ENCODE measurements around the gene SZT2.

Gene SZT2

DNA sequence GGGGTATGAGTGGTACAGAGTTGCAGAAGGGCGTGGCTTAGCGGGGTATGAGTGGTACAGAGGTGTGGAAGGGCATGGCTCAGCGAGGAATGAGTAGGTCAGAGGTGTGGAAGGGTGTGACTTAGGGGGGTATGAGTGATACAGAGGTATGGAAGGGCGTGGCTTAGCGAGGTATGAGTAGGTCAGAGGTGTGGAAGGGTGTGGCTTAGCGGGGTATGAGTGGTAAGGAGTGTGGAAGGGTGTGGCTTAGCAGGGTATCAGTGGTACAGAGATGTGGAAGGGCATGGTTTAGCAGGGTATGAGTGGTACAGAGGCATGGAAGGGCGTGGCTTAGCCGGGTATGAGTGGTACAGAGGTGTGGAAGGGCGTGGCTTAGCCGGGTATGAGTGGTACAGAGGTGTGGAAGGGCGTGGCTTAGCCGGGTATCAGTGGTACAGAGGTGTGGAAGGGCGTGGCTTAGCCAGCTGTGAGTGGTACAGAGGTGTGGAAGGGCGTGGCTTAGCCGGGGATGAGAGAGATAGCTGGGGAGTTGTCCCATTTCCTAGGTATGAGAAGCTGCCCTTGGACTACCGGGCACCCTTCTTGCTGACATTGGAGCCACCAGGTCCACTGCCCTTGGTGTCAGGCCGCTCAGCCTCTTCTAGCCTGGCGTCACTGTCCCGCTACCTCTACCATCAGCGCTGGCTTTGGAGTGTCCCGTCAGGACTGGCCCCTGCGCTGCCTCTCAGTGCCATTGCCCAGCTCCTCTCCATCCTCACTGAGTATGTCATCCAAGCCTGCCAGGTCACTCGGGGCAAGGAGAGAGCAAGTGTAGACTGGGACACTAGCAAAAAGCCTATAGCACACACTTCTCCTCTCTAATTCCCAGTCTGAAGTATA lies 34.2 kb downstream of the SZT2 start:
- no peak for DNase-seq

DNA sequence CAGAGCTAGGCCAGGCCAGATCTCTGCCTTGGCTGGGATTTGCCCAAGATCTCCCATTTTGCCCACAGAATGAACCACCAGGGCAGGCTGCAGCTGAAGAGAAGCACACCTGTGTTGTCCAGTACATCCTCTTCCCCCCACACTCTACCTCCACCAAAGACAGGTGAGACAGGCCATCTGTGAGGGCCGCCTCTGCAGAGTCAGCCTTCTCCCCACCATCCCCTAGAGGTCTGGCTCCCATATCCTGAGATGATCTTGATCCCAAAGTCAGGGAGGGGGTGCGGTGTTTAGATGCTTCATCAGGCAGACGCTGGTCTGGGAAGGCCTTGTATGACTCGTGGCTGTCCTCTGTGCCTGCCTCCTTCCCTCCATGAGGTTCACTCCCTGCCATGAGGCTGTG lies 35.3 kb downstream of the SZT2 start:
- H3K56ac ChIP-seq (ENCODE audit: low read length) = no peak overlapping the region
- no CpG with 5 or more reads among the region's 4 CpGs for WGBS (ENCODE audit: extremely low coverage, insufficient coverage, low lambda C conversion rate)
- no peak overlapping the region for H3K4me2 ChIP-seq (ENCODE audit: low read length)
- no peak overlapping the region for H3K4ac ChIP-seq (ENCODE audit: low read depth, low read length)
- H3K27me3 ChIP-seq (ENCODE audit: insufficient read depth, low read length, poor library complexity) = no peaks in the 10 kb centered on the region
- no peak overlapping the region for H2BK5ac ChIP-seq (ENCODE audit: low read length)
- no peak for DNase-seq
- no peak overlapping the region for H3K9ac ChIP-seq (ENCODE audit: low read length)
- H3K27ac ChIP-seq (ENCODE audit: low read depth, low read length) = no peak overlapping the region
- no peak overlapping the region for H3K18ac ChIP-seq (ENCODE audit: low read length)
- H3K4me1 ChIP-seq (ENCODE audit: control insufficient read depth, low read depth, low read length) = no peaks in the 10 kb centered on the region
- H2BK120ac ChIP-seq (ENCODE audit: low read depth, low read length) = no peak overlapping the region
- peaks cover 21% of the 10 kb centered on the region for H3K36me3 ChIP-seq (ENCODE audit: control insufficient read depth, insufficient read depth, low read length)
- no peak overlapping the region for H2BK15ac ChIP-seq (replicated peaks; ENCODE audit: low read depth)
- no peaks in the 10 kb centered on the region for H3K79me2 ChIP-seq (ENCODE audit: control insufficient read depth, insufficient read depth, low read length)
- H4K5ac ChIP-seq (ENCODE audit: low read length) = no peak overlapping the region
- H4K8ac ChIP-seq (ENCODE audit: low read depth, low read length) = no peak overlapping the region
- no peaks in the 10 kb centered on the region for H3K79me1 ChIP-seq (ENCODE audit: low read length)
- no peak overlapping the region for H3K4me3 ChIP-seq (ENCODE audit: low read length)
- H3K23ac ChIP-seq (ENCODE audit: low read length) = no peak overlapping the region
- no peak overlapping the region for H2AK5ac ChIP-seq (ENCODE audit: low read length)

More for the DNA sequence above, 34.2 kb downstream of the SZT2 start:
- Histone ChIP-seq H3K18ac (ENCODE audit: low read length) (no peak overlapping the region), H3K79me1 (ENCODE audit: low read length) (no peaks in the 10 kb centered on the region), H2BK5ac (ENCODE audit: low read length) (no peak overlapping the region), H3K4me2 (ENCODE audit: low read length) (no peak overlapping the region), H3K79me2 (ENCODE audit: control insufficient read depth, insufficient read depth, low read length) (no peaks in the 10 kb centered on the region), H3K27ac (ENCODE audit: low read depth, low read length) (no peak overlapping the region), H3K56ac (ENCODE audit: low read length) (no peak overlapping the region), H3K4ac (ENCODE audit: low read depth, low read length) (no peak overlapping the region), H3K27me3 (ENCODE audit: insufficient read depth, low read length, poor library complexity) (no peaks in the 10 kb centered on the region), H4K8ac (ENCODE audit: low read depth, low read length) (no peak overlapping the region), H3K23ac (ENCODE audit: low read length) (no peak overlapping the region), H2BK120ac (ENCODE audit: low read depth, low read length) (no peak overlapping the region), H3K4me1 (ENCODE audit: control insufficient read depth, low read depth, low read length) (no peaks in the 10 kb centered on the region), H2BK15ac (replicated peaks; ENCODE audit: low read depth) (no peak overlapping the region), H2AK5ac (ENCODE audit: low read length) (no peak overlapping the region), H3K4me3 (ENCODE audit: low read length) (no peak overlapping the region), H3K9ac (ENCODE audit: low read length) (no peak overlapping the region), H3K36me3 (ENCODE audit: control insufficient read depth, insufficient read depth, low read length) (peaks cover 22% of the 10 kb centered on the region), H4K5ac (ENCODE audit: low read length) (no peak overlapping the region)
- no CpG with 5 or more reads among the region's 23 CpGs for WGBS (ENCODE audit: extremely low coverage, insufficient coverage, low lambda C conversion rate)

DNA sequence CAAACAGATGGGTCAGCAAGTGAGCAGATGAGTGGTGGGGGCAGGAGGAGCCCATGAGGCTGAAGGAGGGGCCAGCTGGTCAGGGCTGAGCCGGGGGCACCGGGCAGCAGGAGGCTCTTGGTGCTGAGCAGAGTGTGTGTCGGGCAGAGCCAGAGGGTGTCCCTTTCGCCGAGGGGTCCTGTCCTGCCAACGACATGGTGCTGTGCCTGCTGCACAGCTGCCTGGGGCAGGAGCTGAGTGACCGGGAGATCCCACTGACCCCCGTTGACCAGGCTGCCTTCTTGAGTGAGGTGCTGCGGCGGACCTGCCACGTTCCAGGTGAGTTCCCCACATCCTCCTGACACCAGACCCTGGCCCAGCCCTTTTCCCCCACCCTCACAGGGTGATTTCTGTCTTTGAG lies 36.5 kb downstream of the SZT2 start:
- Histone ChIP-seq H3K18ac (ENCODE audit: low read length) (no peak overlapping the region), H2BK15ac (replicated peaks; ENCODE audit: low read depth) (no peak overlapping the region), H3K4me2 (ENCODE audit: low read length) (no peak overlapping the region), H3K4me3 (ENCODE audit: low read length) (no peak overlapping the region), H3K79me1 (ENCODE audit: low read length) (no peaks in the 10 kb centered on the region), H3K4ac (ENCODE audit: low read depth, low read length) (no peak overlapping the region), H2BK120ac (ENCODE audit: low read depth, low read length) (no peak overlapping the region), H4K8ac (ENCODE audit: low read depth, low read length) (no peak overlapping the region), H3K9ac (ENCODE audit: low read length) (no peak overlapping the region), H3K23ac (ENCODE audit: low read length) (no peak overlapping the region), H4K5ac (ENCODE audit: low read length) (no peak overlapping the region), H3K56ac (ENCODE audit: low read length) (no peak overlapping the region), H2BK5ac (ENCODE audit: low read length) (no peak overlapping the region), H3K27me3 (ENCODE audit: insufficient read depth, low read length, poor library complexity) (no peaks in the 10 kb centered on the region), H3K36me3 (ENCODE audit: control insufficient read depth, insufficient read depth, low read length) (peaks cover 16% of the 10 kb centered on the region), H3K4me1 (ENCODE audit: control insufficient read depth, low read depth, low read length) (no peaks in the 10 kb centered on the region), H2AK5ac (ENCODE audit: low read length) (no peak overlapping the region), H3K79me2 (ENCODE audit: control insufficient read depth, insufficient read depth, low read length) (no peaks in the 10 kb centered on the region), H3K27ac (ENCODE audit: low read depth, low read length) (no peak overlapping the region)
- no peak for DNase-seq
- no CpG with 5 or more reads among the region's 11 CpGs for WGBS (ENCODE audit: extremely low coverage, insufficient coverage, low lambda C conversion rate)

DNA sequence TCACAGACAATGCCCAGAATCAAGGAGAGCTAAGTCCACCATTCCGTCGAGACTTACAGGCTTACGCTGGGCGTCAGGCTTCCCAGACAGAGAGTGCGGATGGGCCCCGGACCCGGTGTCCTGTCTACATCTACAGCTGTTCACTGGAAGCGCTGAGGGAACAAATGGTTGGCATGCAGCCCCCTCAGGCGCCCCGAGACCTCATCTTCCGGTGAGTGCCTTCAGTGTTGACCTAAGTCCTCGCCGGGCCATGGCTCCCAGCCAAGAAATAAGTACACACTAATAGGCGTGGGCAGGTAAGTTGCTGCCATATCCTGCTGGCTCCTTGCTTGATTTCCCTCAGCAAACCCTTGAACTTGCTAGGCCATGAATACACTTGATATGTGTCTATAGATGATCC lies 37.8 kb downstream of the SZT2 start:
- no peak overlapping the region for H3K4me2 ChIP-seq (ENCODE audit: low read length)
- no peak overlapping the region for H4K8ac ChIP-seq (ENCODE audit: low read depth, low read length)
- no peak overlapping the region for H2BK15ac ChIP-seq (replicated peaks; ENCODE audit: low read depth)
- H3K18ac ChIP-seq (ENCODE audit: low read length) = no peak overlapping the region
- no peak for DNase-seq
- H2BK5ac ChIP-seq (ENCODE audit: low read length) = no peak overlapping the region
- H3K4me1 ChIP-seq (ENCODE audit: control insufficient read depth, low read depth, low read length) = no peaks in the 10 kb centered on the region
- H3K4ac ChIP-seq (ENCODE audit: low read depth, low read length) = no peak overlapping the region
- no peak overlapping the region for H4K5ac ChIP-seq (ENCODE audit: low read length)
- no peak overlapping the region for H2BK120ac ChIP-seq (ENCODE audit: low read depth, low read length)
- H3K79me2 ChIP-seq (ENCODE audit: control insufficient read depth, insufficient read depth, low read length) = no peaks in the 10 kb centered on the region
- H3K36me3 ChIP-seq (ENCODE audit: control insufficient read depth, insufficient read depth, low read length) = peaks cover 15% of the 10 kb centered on the region
- H3K56ac ChIP-seq (ENCODE audit: low read length) = no peak overlapping the region
- WGBS (ENCODE audit: extremely low coverage, insufficient coverage, low lambda C conversion rate) = no CpG with 5 or more reads among the region's 14 CpGs
- H3K27me3 ChIP-seq (ENCODE audit: insufficient read depth, low read length, poor library complexity) = no peaks in the 10 kb centered on the region
- H3K4me3 ChIP-seq (ENCODE audit: low read length) = no peak overlapping the region
- H3K79me1 ChIP-seq (ENCODE audit: low read length) = no peaks in the 10 kb centered on the region
- H3K23ac ChIP-seq (ENCODE audit: low read length) = no peak overlapping the region
- no peak overlapping the region for H3K9ac ChIP-seq (ENCODE audit: low read length)
- no peak overlapping the region for H2AK5ac ChIP-seq (ENCODE audit: low read length)
- H3K27ac ChIP-seq (ENCODE audit: low read depth, low read length) = no peak overlapping the region

DNA sequence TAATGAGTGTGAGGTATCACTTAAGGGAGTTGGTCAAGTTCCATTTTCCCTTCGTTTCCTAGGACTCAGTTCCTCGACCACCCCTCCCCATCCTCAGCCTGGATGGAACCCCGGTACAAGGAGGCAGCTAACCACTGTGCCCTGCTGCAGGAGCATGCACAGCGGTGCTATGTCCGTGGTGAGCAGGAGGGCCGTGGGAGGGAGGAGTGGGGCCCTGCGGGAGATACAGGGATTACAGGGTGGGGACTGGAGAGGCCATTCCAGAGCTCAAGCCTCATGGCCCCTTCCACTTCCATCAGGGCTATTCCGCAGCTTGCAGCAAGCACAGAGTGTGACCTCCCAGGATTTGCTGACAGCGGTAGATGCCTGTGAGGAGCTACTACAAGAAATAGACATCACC lies 38.2 kb downstream of the SZT2 start:
- Histone ChIP-seq H3K9ac (ENCODE audit: low read length) (no peak overlapping the region), H3K4me3 (ENCODE audit: low read length) (no peak overlapping the region), H2BK5ac (ENCODE audit: low read length) (no peak overlapping the region), H3K18ac (ENCODE audit: low read length) (no peak overlapping the region), H3K56ac (ENCODE audit: low read length) (no peak overlapping the region), H3K79me2 (ENCODE audit: control insufficient read depth, insufficient read depth, low read length) (no peaks in the 10 kb centered on the region), H3K23ac (ENCODE audit: low read length) (no peak overlapping the region), H3K27me3 (ENCODE audit: insufficient read depth, low read length, poor library complexity) (no peaks in the 10 kb centered on the region), H3K79me1 (ENCODE audit: low read length) (no peaks in the 10 kb centered on the region), H3K4me1 (ENCODE audit: control insufficient read depth, low read depth, low read length) (no peaks in the 10 kb centered on the region), H3K4me2 (ENCODE audit: low read length) (no peak overlapping the region), H2AK5ac (ENCODE audit: low read length) (no peak overlapping the region), H3K36me3 (ENCODE audit: control insufficient read depth, insufficient read depth, low read length) (peaks cover 19% of the 10 kb centered on the region), H4K5ac (ENCODE audit: low read length) (no peak overlapping the region), H2BK15ac (replicated peaks; ENCODE audit: low read depth) (no peak overlapping the region), H2BK120ac (ENCODE audit: low read depth, low read length) (no peak overlapping the region), H4K8ac (ENCODE audit: low read depth, low read length) (no peak overlapping the region), H3K27ac (ENCODE audit: low read depth, low read length) (no peak overlapping the region), H3K4ac (ENCODE audit: low read depth, low read length) (no peak overlapping the region)
- no CpG with 5 or more reads among the region's 9 CpGs for WGBS (ENCODE audit: extremely low coverage, insufficient coverage, low lambda C conversion rate)
- DNase-seq = no peak

DNA sequence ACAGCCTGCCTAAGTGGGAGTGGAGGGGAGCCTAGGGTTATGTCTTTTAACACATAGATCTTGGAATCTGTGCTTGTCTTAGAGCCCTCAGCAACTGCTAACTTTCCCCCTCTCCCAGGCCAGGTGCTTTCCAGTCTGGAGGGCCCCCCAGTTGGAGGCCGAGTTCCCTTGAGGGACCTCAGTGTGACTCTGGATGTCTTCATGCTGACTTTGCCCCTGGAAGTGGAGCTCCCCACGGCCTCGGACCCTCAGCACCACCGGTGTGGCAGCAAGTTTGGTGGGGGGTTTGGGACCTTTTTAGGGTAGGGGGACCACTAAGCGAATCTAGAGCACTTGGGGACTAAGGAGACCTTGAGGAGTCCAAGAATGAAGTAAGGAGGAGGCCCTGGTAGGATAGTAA lies 41.1 kb downstream of the SZT2 start:
- no peak overlapping the region for H3K56ac ChIP-seq (ENCODE audit: low read length)
- H3K9ac ChIP-seq (ENCODE audit: low read length) = no peak overlapping the region
- H2BK15ac ChIP-seq (replicated peaks; ENCODE audit: low read depth) = no peak overlapping the region
- no peak overlapping the region for H3K23ac ChIP-seq (ENCODE audit: low read length)
- H3K27ac ChIP-seq (ENCODE audit: low read depth, low read length) = no peak overlapping the region
- H3K4me2 ChIP-seq (ENCODE audit: low read length) = no peak overlapping the region
- no CpG with 5 or more reads among the region's 5 CpGs for WGBS (ENCODE audit: extremely low coverage, insufficient coverage, low lambda C conversion rate)
- no peak overlapping the region for H4K8ac ChIP-seq (ENCODE audit: low read depth, low read length)
- no peak overlapping the region for H2BK120ac ChIP-seq (ENCODE audit: low read depth, low read length)
- H3K4ac ChIP-seq (ENCODE audit: low read depth, low read length) = no peak overlapping the region
- no peak overlapping the region for H2AK5ac ChIP-seq (ENCODE audit: low read length)
- no peaks in the 10 kb centered on the region for H3K27me3 ChIP-seq (ENCODE audit: insufficient read depth, low read length, poor library complexity)
- peaks cover 18% of the 10 kb centered on the region for H3K36me3 ChIP-seq (ENCODE audit: control insufficient read depth, insufficient read depth, low read length)
- H3K79me1 ChIP-seq (ENCODE audit: low read length) = no peaks in the 10 kb centered on the region
- no peak overlapping the region for H3K18ac ChIP-seq (ENCODE audit: low read length)
- DNase-seq = no peak
- H3K4me1 ChIP-seq (ENCODE audit: control insufficient read depth, low read depth, low read length) = no peaks in the 10 kb centered on the region
- H3K4me3 ChIP-seq (ENCODE audit: low read length) = no peak overlapping the region
- no peak overlapping the region for H2BK5ac ChIP-seq (ENCODE audit: low read length)
- no peak overlapping the region for H4K5ac ChIP-seq (ENCODE audit: low read length)
- H3K79me2 ChIP-seq (ENCODE audit: control insufficient read depth, insufficient read depth, low read length) = no peaks in the 10 kb centered on the region

All from mesendoderm (in vitro differentiated cells).